ELR (cell line): ENCODE results near the gene DMAC2.
"Not testable (repeated sequence)": the region's sequence is repeated elsewhere in the genome, so short reads cannot be mapped to it uniquely, and the experiment has no call there.

Experiments
- DNase-seq: peaks from one replicate; pipeline ENCODE4 v3.0.0-alpha.2; 2015; ENCODE audit warnings: low read depth

The DMAC2 gene

GRCh38 chr19:41442473-41443355 lies 3.0 kb upstream of the DMAC2 start, which contains the start of gene ERICH4:
Gene ERICH4, plus strand, starts transcription at chr19:41443156. Its CDS starts 14 bp downstream, at chr19:41443170.
- no peak for DNase-seq

GRCh38 chr19:41441321-41441945 lies 1.7 kb upstream of the DMAC2 start:
- no peak for DNase-seq

- no peak for DNase-seq
Measured at GRCh38 chr19:41437944-41438574, 1.7 kb downstream of the DMAC2 start.

- no peak for DNase-seq
Measured at GRCh38 chr19:41436674-41436951, 3.1 kb downstream of the DMAC2 start.

GRCh38 chr19:41435936-41436673 lies 3.6 kb downstream of the DMAC2 start:
- DNase-seq, result no peak

- DNase-seq, result not testable (repeated sequence)
Measured at GRCh38 chr19:41435376-41435775, 4.3 kb downstream of the DMAC2 start.

- DNase-seq, result no peak
Measured at GRCh38 chr19:41434450-41434849, 5.3 kb downstream of the DMAC2 start.

GRCh38 chr19:41433171-41433570 lies 6.5 kb downstream of the DMAC2 start:
- DNase-seq, result no peak

GRCh38 chr19:41431426-41432386 lies 8.0 kb downstream of the DMAC2 start:
- DNase-seq, result peak; percentile 54

GRCh38 chr19:41430922-41431321 lies 8.8 kb downstream of the DMAC2 start:
- peak; percentile 27 for DNase-seq

GRCh38 chr19:41428481-41428859 lies 11.2 kb downstream of the DMAC2 start:
- DNase-seq, result no peak

- DNase-seq, result peak; percentile 24
Measured at GRCh38 chr19:41427647-41428480, 11.8 kb downstream of the DMAC2 start.

- DNase-seq, result peak; percentile 64
Measured at GRCh38 chr19:41426952-41427646, 12.6 kb downstream of the DMAC2 start, which contains the start of gene B3GNT8. Gene B3GNT8, minus strand, starts transcription at chr19:41427374. Its CDS starts 596 bp downstream, at chr19:41426778.

GRCh38 chr19:41426116-41426841 lies 13.4 kb downstream of the DMAC2 start:
- DNase-seq, result no peak

- no peak for DNase-seq
Measured at GRCh38 chr19:41425174-41426115, 14.3 kb downstream of the DMAC2 start.

GRCh38 chr19:41424335-41425173 lies 15.2 kb downstream of the DMAC2 start:
- no peak for DNase-seq

GRCh38 chr19:41422955-41423354 lies 16.8 kb downstream of the DMAC2 start:
- DNase-seq, result no peak
